Endothelial cell of umbilical vein (primary cell): ENCODE results near the gene SNAPIN. TPM values are rescaled to one million over a fixed set of nuclear protein-coding genes. Genes with fewer than 3 reads are reported as not detected.
A peak's percentile ranks its signal among the peaks of the same experiment; 100 is the strongest.
"Not testable (repeated sequence)": the region's sequence is repeated elsewhere in the genome, so short reads cannot be mapped to it uniquely, and the experiment has no call there.

Experiments used
- BruUV-seq: library from RNA; stranded (reverse); fragments of 400-500 nt; replicated peaks from 2 replicates; lab custom pipeline; 2021; lab: Mats Ljungman, UMichigan
- CTCF ChIA-PET: fragments of 300-600, 350-600 bp; sonication (Branson Sonifier 250); formaldehyde crosslinking; loops from one replicate; lab custom pipeline; 2021; ENCODE audit warnings: antibody characterized with exemption, inconsistent platforms; lab: Charles Lee
- POLR2A ChIA-PET: fragments of 300-600, 350-600 bp; sonication (Branson Sonifier 250); formaldehyde crosslinking; loops from one replicate; lab custom pipeline; 2021; ENCODE audit warnings: antibody characterized with exemption, inconsistent platforms; lab: Charles Lee
- DNase-seq: peaks from one replicate; pipeline ENCODE4 v3.0.0-alpha.2; 2011; ENCODE audit warnings: low read depth, low spot score
- FAIRE-seq: peaks from 2 replicates; lab custom pipeline; 2011; peaks lifted over from hg19 to GRCh38; lab: Jason Lieb, UNC
- H2AFZ ChIP-seq: 2 replicates; pipeline ENCODE4 v1.6.0; 2012; ENCODE audit warnings: low read depth, low read length, control low read depth, inconsistent platforms
- H3K27ac ChIP-seq: 2 replicates; pipeline ENCODE4 v1.5.1; 2011; ENCODE audit warnings: low read depth, mild to moderate bottlenecking, control low read depth, low read length, moderate library complexity; ENCODE audit not compliant: insufficient read depth
- H3K27me3 ChIP-seq, 2 experiments: 2 replicates each; pipeline versions ENCODE4 v1.6.0 to v1.6.1; 2011; ENCODE audit warnings: low read length in 2 of 2, mixed read lengths in 1 of 2; ENCODE audit not compliant: control insufficient read depth in 2 of 2, insufficient read depth in 2 of 2
- H3K36me3 ChIP-seq, 2 experiments: 2 replicates in 1 of 2; 3 replicates in 1 of 2; pipeline ENCODE4 v1.5.1; 2011; ENCODE audit warnings: low read length in 2 of 2, mild to moderate bottlenecking in 1 of 2, moderate library complexity in 1 of 2; ENCODE audit not compliant: control insufficient read depth in 2 of 2, insufficient read depth in 2 of 2; ENCODE audit errors: extremely low read depth in 1 of 2
- H3K4me1 ChIP-seq: 3 replicates; pipeline ENCODE4 v1.5.1; 2011; ENCODE audit warnings: mild to moderate bottlenecking, low read length; ENCODE audit not compliant: control insufficient read depth, insufficient read depth; ENCODE audit errors: extremely low read depth
- H3K4me2 ChIP-seq: 2 replicates; pipeline ENCODE4 v1.6.1; 2011; ENCODE audit warnings: low read length, control low read depth, mixed read lengths; ENCODE audit not compliant: insufficient read depth
- H3K4me3 ChIP-seq, 3 experiments: fragments of 200-600 bp in 1 of 3; sonication (generic), shearing (Covaris generic) in 1 of 3; replicated peaks in 1 of 3; 2 replicates each; pipeline ENCODE4 v1.5.1; 2011 to 2016; ENCODE audit warnings: control low read depth in 3 of 3, low read length in 3 of 3, mild to moderate bottlenecking in 2 of 3, inconsistent platforms in 1 of 3, low read depth in 1 of 3, moderate library complexity in 1 of 3; ENCODE audit not compliant: insufficient read depth in 1 of 3
- H3K79me2 ChIP-seq: 2 replicates; pipeline ENCODE4 v1.6.0; 2012; ENCODE audit warnings: low read length, inconsistent platforms; ENCODE audit not compliant: control insufficient read depth, insufficient read depth
- H3K9ac ChIP-seq: replicated peaks from 2 replicates; pipeline ENCODE3; 2011; ENCODE audit warnings: low read length, control low read depth; ENCODE audit not compliant: insufficient read depth; ENCODE audit errors: extremely low read depth
- H3K9me1 ChIP-seq: replicated peaks from 3 replicates; pipeline ENCODE4 v1.6.0; 2011; ENCODE audit warnings: mild to moderate bottlenecking, low read length; ENCODE audit not compliant: control insufficient read depth, insufficient read depth; ENCODE audit errors: extremely low read depth
- H3K9me3 ChIP-seq: replicated peaks from 2 replicates; pipeline ENCODE4 v1.5.1; 2012; ENCODE audit warnings: low read length, inconsistent platforms; ENCODE audit not compliant: control insufficient read depth, insufficient read depth
- H4K20me1 ChIP-seq: replicated peaks from 2 replicates; pipeline ENCODE3; 2011; ENCODE audit warnings: mild to moderate bottlenecking, low read length; ENCODE audit not compliant: control insufficient read depth, insufficient read depth; ENCODE audit errors: extremely low read depth
- CTCF ChIP-seq, 2 donors: IDR thresholded peaks; 1 replicate in 1 of 2; 2 replicates in 1 of 2; pipeline ENCODE4 v1.5.1; 2011; ENCODE audit warnings: low read length in 2 of 2, mild to moderate bottlenecking in 2 of 2, moderate library complexity in 2 of 2, control low read depth in 1 of 2, inconsistent platforms in 1 of 2, low read depth in 1 of 2; ENCODE audit not compliant: insufficient read depth in 1 of 2; ENCODE audit errors: extremely low read depth in 1 of 2
- EZH2 ChIP-seq: IDR thresholded peaks from 2 replicates; pipeline ENCODE4 v1.6.1; 2012; ENCODE audit warnings: borderline replicate concordance, low read depth, mild to moderate bottlenecking, moderate library complexity, low read length, inconsistent platforms; ENCODE audit not compliant: severe bottlenecking
- FOS ChIP-seq: IDR thresholded peaks from 2 replicates; pipeline ENCODE4 v1.6.1; 2011; ENCODE audit warnings: mild to moderate bottlenecking, low read length, moderate library complexity, borderline replicate concordance; ENCODE audit not compliant: insufficient read depth
- GATA2 ChIP-seq: IDR thresholded peaks from 2 replicates; pipeline ENCODE4 v1.7.0; 2011; ENCODE audit warnings: low read depth, mild to moderate bottlenecking, moderate library complexity, mixed read lengths, low read length; ENCODE audit not compliant: insufficient read length, insufficient read depth
- JUN ChIP-seq: IDR thresholded peaks from 2 replicates; pipeline ENCODE4 v1.6.1; 2011; ENCODE audit warnings: borderline replicate concordance, low read depth; ENCODE audit not compliant: insufficient read length, insufficient read depth
- MAX ChIP-seq: IDR thresholded peaks from 2 replicates; pipeline ENCODE4 v1.6.1; 2011; ENCODE audit not compliant: insufficient read depth, insufficient read length
- MYC ChIP-seq: IDR thresholded peaks from one replicate; pipeline ENCODE4 v1.6.1; 2011; ENCODE audit warnings: mild to moderate bottlenecking, low read depth, low read length
- POLR2A ChIP-seq: IDR thresholded peaks from 2 replicates; pipeline ENCODE4 v1.6.1; 2012; ENCODE audit warnings: low read depth, mild to moderate bottlenecking, control low read depth, low read length
- POLR2AphosphoS5 ChIP-seq: IDR thresholded peaks from 2 replicates; pipeline ENCODE4 v1.6.1; 2012; ENCODE audit warnings: low read depth, mild to moderate bottlenecking, control low read depth, low read length, moderate library complexity; ENCODE audit not compliant: insufficient read depth
- dilution Hi-C: fragments of 300-500 bp; cut with MboI; formaldehyde crosslinking; loops from one replicate; pipeline ENCODE4 v1.15.0; 2019; ENCODE audit warnings: low sequenced_read_pairs; ENCODE audit not compliant: extremely low pct_ligation_motif_present
- intact Hi-C: fragments of 100-400 bp; cut with micrococcal nuclease; formaldehyde crosslinking; loops from one replicate; pipeline ENCODE4 v1.10.0; 2022
- polyA plus RNA-seq, 4 experiments: library from polyadenylated mRNA; depleted of rRNA in 3 of 4; stranded (reverse) in 3 of 4; unstranded in 1 of 4; fragments of >200 nt; gene quantifications; 2 replicates each; pipeline versions ENCODE4 v1.2.1 to v1.2.3, GENCODE V29; 2011 to 2012; ENCODE audit warnings: missing spikeins in 1 of 4
- total RNA-seq: library from RNA; stranded (reverse); gene quantifications from 2 replicates; pipeline ENCODE4 v1.2.3, GENCODE V29; 2021

The SNAPIN gene
- total and polyA plus RNA-seq, 2 donors (not counting 3 experiments of a cell fraction or from before 2014, with no cell fraction given) = 36.8 to 55.1 TPM

GRCh38 chr1:153670859-153671627, 12.5 kb downstream of the SNAPIN start, which contains the start of gene ILF2:
Gene ILF2 (minus strand): TSS chr1:153670993. CDS start chr1:153670922, 71 bp downstream.
- Histone ChIP-seq H3K79me2 (peaks cover 36% of the 10 kb centered on the region), H3K27ac (peak within 1 kb of the TSS; percentile 85), H2AFZ (peak within 1 kb of the TSS; percentile 70), H3K4me2 (peak within 1 kb of the TSS; percentile 91), H3K9ac (peak within 1 kb of the TSS; percentile 98), H4K20me1 (no peaks in the 10 kb centered on the region), H3K9me3 (no peaks in the 10 kb centered on the region), H3K27me3 (no peaks in the 10 kb centered on the region), H3K4me1 (peaks cover 11% of the 10 kb centered on the region), H3K4me3 (peak within 1 kb of the TSS; percentile 69 to 98 (median 92)), H3K36me3 (peaks cover 18 to 23% of the 10 kb centered on the region in 2 experiments), H3K9me1 (no peaks in the 10 kb centered on the region)
- ChIA-PET CTCF (interaction anchor here (1.3 to 2.0 kb wide), 5 partner anchors 37 to 316 kb away, joined by 3 to 13 read pairs (median 4); partner anchors contain the start of genes CHTOP and SLC27A3), POLR2A (interaction anchor here (1.4 to 1.6 kb wide), 2 partner anchors 37 to 44 kb away, joined by 4 to 6 read pairs; partner anchors contain the start of genes CHTOP and S100A13)
- no TSS peak for BruUV-seq
- dilution Hi-C loops (no loop called here), intact Hi-C loops (loop anchor here (5.0 kb wide), 1 partner anchor 39 kb away; the partner anchor contains the start of gene CHTOP)
- peak; percentile 99 for FAIRE-seq
- TF ChIP-seq FOS (peak; percentile 32), JUN (peak; percentile 27), GATA2 (peak; percentile 51), POLR2A (peak; percentile 95), MYC (peak; percentile 44), MAX (no peak), POLR2AphosphoS5 (peak; percentile 87), EZH2 (no peak), CTCF (IDR thresholded peaks at IDR 0.05; ENCODE audit: extremely low read depth in 1 of 2, insufficient read depth in 1 of 2, low read depth in 1 of 2, low read length in 2 of 2) (no peak)
- peak; percentile 100 for DNase-seq

- peak overlapping the region; percentile 21 to 71 (median 31) for H3K4me3 ChIP-seq
- H3K27me3 ChIP-seq, BruUV-seq, H3K9me1 ChIP-seq, H3K9me3 ChIP-seq, H4K20me1 ChIP-seq, DNase-seq, dilution Hi-C loops: not testable (repeated sequence)
- H2AFZ ChIP-seq = peak overlapping the region; percentile 70
- H3K9ac ChIP-seq = peak overlapping the region; percentile 68
- ChIA-PET POLR2A (interaction anchor here (1.4 to 1.6 kb wide), 2 partner anchors 37 to 45 kb away, joined by 4 to 6 read pairs; partner anchors contain the start of genes CHTOP and S100A13), CTCF (interaction anchor here (0.6 to 2.0 kb wide), 10 partner anchors 38 to 315 kb away, joined by 3 to 13 read pairs (median 4); partner anchors contain the start of genes CHTOP, INTS3, RAB13 and S100A13)
- intact Hi-C loops = loop anchor here (5.0 kb wide), 1 partner anchor 39 kb away; the partner anchor contains the start of gene CHTOP
- peak; percentile 80 for FAIRE-seq
- H3K79me2 ChIP-seq = peaks cover 36% of the 10 kb centered on the region
- H3K36me3 ChIP-seq = peaks cover 12 to 17% of the 10 kb centered on the region in 2 experiments
- peaks cover 11% of the 10 kb centered on the region for H3K4me1 ChIP-seq
- peak overlapping the region; percentile 58 for H3K27ac ChIP-seq
- H3K4me2 ChIP-seq = peak overlapping the region; percentile 83
Measured at GRCh38 chr1:153671628-153672353, 13.3 kb downstream of the SNAPIN start.
